Measurements from ENCODE around the gene HOXB7.

HOXB7 gene

GRCh38 chr17:48564188-48565021 is 46.4 kb downstream of the HOXB7 start:
- no peak for DNase-seq

GRCh38 chr17:48563867-48564187 is 47.0 kb downstream of the HOXB7 start:
- DNase-seq: no peak

GRCh38 chr17:48563385-48563838 is 47.4 kb downstream of the HOXB7 start:
- DNase-seq: no peak

- no peak for DNase-seq
These were observed 47.9 kb downstream of the HOXB7 start for GRCh38 chr17:48562934-48563333.

GRCh38 chr17:48561884-48562810 is 48.7 kb downstream of the HOXB7 start:
- no peak for DNase-seq

GRCh38 chr17:48559840-48560817 is 50.7 kb downstream of the HOXB7 start:
- no peak for DNase-seq

GRCh38 chr17:48559122-48559839 is 51.5 kb downstream of the HOXB7 start:
- no peak for DNase-seq

- no peak for DNase-seq
These were observed 52.0 kb downstream of the HOXB7 start for GRCh38 chr17:48558831-48559121.

GRCh38 chr17:48558057-48558830 is 52.6 kb downstream of the HOXB7 start:
- DNase-seq: no peak
